IPS-NIHi7 (cell line): ENCODE measurements around the gene TP73.
A peak's percentile ranks its signal among the peaks of the same experiment; 100 is the strongest.

Experiments
- DNase-seq: peaks from one replicate; pipeline ENCODE4 v3.0.0; 2012; ENCODE audit warnings: mixed read lengths; ENCODE audit errors: extremely low spot score

TP73 gene

GRCh38 chr1:3634059-3634800 lies 18.1 kb upstream of the TP73 start:
- no peak for DNase-seq

- DNase-seq = no peak
Measured at GRCh38 chr1:3636080-3636479, 16.2 kb upstream of the TP73 start.

- no peak for DNase-seq
Measured at GRCh38 chr1:3636531-3636930, 15.8 kb upstream of the TP73 start.

GRCh38 chr1:3638027-3638426 lies 14.3 kb upstream of the TP73 start:
- DNase-seq = no peak

GRCh38 chr1:3638676-3639075 lies 13.6 kb upstream of the TP73 start:
- DNase-seq = no peak

GRCh38 chr1:3639397-3639911 lies 12.9 kb upstream of the TP73 start:
- no peak for DNase-seq

- DNase-seq = no peak
Measured at GRCh38 chr1:3640121-3640837, 12.0 kb upstream of the TP73 start.

GRCh38 chr1:3641046-3641760 lies 11.1 kb upstream of the TP73 start:
- no peak for DNase-seq

- DNase-seq = no peak
Measured at GRCh38 chr1:3641816-3642215, 10.5 kb upstream of the TP73 start.

GRCh38 chr1:3642919-3643675 lies 9.2 kb upstream of the TP73 start:
- DNase-seq = no peak

GRCh38 chr1:3644273-3644672 lies 8.0 kb upstream of the TP73 start:
- DNase-seq = no peak

- no peak for DNase-seq
Measured at GRCh38 chr1:3645247-3645646, 7.1 kb upstream of the TP73 start.

GRCh38 chr1:3645666-3646355 lies 6.5 kb upstream of the TP73 start:
- no peak for DNase-seq

- no peak for DNase-seq
Measured at GRCh38 chr1:3646596-3646995, 5.7 kb upstream of the TP73 start.

- peak; percentile 93 for DNase-seq
Measured at GRCh38 chr1:3649342-3650247, 2.7 kb upstream of the TP73 start, which contains the start of gene WRAP73. Gene WRAP73, minus strand, starts transcription at chr1:3650103. Its CDS starts 104 bp downstream, at chr1:3649999.

- DNase-seq = no peak
Measured at GRCh38 chr1:3650248-3651025, 1.9 kb upstream of the TP73 start.

- DNase-seq = peak; percentile 60
Measured at GRCh38 chr1:3651026-3651929, 1.0 kb upstream of the TP73 start.
